Tibial nerve (tissue), 4 donors: ENCODE data around the gene VRK3.

Experiments
- EP300 ChIP-seq, 2 donors: sonication (generic); formaldehyde crosslinking; IDR thresholded peaks; one replicate each; pipeline ENCODE4 v1.6.1; 2017; ENCODE audit warnings: antibody characterized with exemption in 2 of 2, mild to moderate bottlenecking in 1 of 2
- POLR2A ChIP-seq, 2 donors: fragments of 450-650 bp; IDR thresholded peaks; one replicate each; pipeline ENCODE4 v1.6.1; 2017; ENCODE audit warnings: antibody characterized with exemption in 2 of 2, mild to moderate bottlenecking in 2 of 2, moderate library complexity in 2 of 2
- TF ChIP-seq, protein P1 (sequence below), 5 experiments: fragments of 200-600 bp in 3 of 5; fragments of 450-650 bp in 2 of 5; sonication (generic) in 3 of 5; IDR thresholded peaks; one replicate each; pipeline ENCODE4 v1.5.1; 2016 to 2019; ENCODE audit warnings: antibody characterized with exemption in 5 of 5, mild to moderate bottlenecking in 3 of 5, moderate library complexity in 2 of 5

DNA sequence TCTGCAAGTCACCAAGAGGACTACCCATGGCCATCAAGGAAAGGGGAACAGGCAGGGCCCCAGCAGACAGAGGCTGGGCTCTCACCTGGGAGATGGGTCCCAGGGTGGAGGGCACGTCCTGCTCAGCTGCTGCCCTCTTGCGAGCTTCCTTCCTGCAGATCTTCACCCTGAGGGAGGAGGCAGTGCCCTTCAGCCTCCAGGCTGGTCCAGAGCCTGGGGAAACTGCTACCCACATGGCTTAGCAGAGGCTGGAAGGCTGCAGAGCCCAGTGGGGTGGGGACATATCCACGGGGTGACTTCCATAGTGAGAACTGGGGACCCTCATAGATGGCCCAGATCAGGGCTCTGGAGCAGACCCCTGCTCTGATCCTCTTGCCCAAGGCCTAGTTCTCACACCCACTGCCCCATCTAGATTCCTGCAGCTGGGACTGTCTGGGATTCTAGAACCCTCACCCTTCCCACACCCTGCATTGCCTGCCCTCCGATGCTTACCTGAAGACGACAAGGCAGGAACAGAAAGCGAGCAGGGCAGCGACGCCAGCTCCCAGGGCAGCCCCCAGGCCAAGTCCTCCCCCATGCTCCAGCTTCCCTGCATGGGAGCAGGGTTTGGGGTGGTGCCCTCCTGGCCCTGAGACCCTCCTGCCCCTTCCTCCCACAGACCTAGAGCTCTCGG, 73.2 kb downstream of the VRK3 start:
- TF ChIP-seq, protein P1, sequence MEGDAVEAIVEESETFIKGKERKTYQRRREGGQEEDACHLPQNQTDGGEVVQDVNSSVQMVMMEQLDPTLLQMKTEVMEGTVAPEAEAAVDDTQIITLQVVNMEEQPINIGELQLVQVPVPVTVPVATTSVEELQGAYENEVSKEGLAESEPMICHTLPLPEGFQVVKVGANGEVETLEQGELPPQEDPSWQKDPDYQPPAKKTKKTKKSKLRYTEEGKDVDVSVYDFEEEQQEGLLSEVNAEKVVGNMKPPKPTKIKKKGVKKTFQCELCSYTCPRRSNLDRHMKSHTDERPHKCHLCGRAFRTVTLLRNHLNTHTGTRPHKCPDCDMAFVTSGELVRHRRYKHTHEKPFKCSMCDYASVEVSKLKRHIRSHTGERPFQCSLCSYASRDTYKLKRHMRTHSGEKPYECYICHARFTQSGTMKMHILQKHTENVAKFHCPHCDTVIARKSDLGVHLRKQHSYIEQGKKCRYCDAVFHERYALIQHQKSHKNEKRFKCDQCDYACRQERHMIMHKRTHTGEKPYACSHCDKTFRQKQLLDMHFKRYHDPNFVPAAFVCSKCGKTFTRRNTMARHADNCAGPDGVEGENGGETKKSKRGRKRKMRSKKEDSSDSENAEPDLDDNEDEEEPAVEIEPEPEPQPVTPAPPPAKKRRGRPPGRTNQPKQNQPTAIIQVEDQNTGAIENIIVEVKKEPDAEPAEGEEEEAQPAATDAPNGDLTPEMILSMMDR (IDR thresholded peaks at IDR 0.05): no peak
- TF ChIP-seq POLR2A (IDR thresholded peaks at IDR 0.05): no peak
- TF ChIP-seq EP300 (IDR thresholded peaks at IDR 0.05): no peak
